Natural killer cell treated with Interleukin-12 subunit alpha and Interleukin-12 subunit beta and Interleukin-15 and Interleukin-18, amount 100 ng/mL, for 72 hours (primary cell): ENCODE results near the gene PAXX. TPM values are rescaled to one million over a fixed set of nuclear protein-coding genes. Genes with fewer than 3 reads are reported as not detected.
A peak's percentile ranks its signal among the peaks of the same experiment; 100 is the strongest.

Source experiments
- ATAC-seq, 2 donors: fragments of 150-1000 bp; cut with Tn5 transposase in 1 of 2; sonication (Bioruptor Pico), chemical (Tn5 transposase) in 1 of 2; 2 replicates each; pipeline ENCODE4 v1.10.0; 2021
- DNase-seq: peaks from one replicate; pipeline ENCODE4 v3.0.0; 2022; ENCODE audit warnings: low spot score
- H3K27ac Mint-ChIP-seq, 2 donors: 1 replicate in 1 of 2; 2 replicates in 1 of 2; pipeline ENCODE4 v1.8.0; 2022; ENCODE audit warnings: mixed read lengths in 2 of 2, mild to moderate bottlenecking in 1 of 2, moderate library complexity in 1 of 2
- H3K27me3 Mint-ChIP-seq, 2 donors: 1 replicate in 1 of 2; 2 replicates in 1 of 2; pipeline ENCODE4 v1.8.0; 2022; ENCODE audit warnings: mixed read lengths in 2 of 2
- H3K36me3 Mint-ChIP-seq: one replicate; pipeline ENCODE4 v1.8.0; 2022; ENCODE audit warnings: mixed read lengths
- H3K4me1 Mint-ChIP-seq, 2 donors: 1 replicate in 1 of 2; 2 replicates in 1 of 2; pipeline ENCODE4 v1.8.0; 2022; ENCODE audit warnings: low read depth in 2 of 2, mixed read lengths in 2 of 2, mild to moderate bottlenecking in 1 of 2
- H3K4me3 Mint-ChIP-seq: one replicate; pipeline ENCODE4 v1.8.0; 2022; ENCODE audit warnings: mixed read lengths
- H3K9me3 Mint-ChIP-seq: 2 replicates; pipeline ENCODE4 v1.8.0; 2022; ENCODE audit warnings: mixed read lengths
- total RNA-seq, 2 donors: library from RNA; stranded (reverse); gene quantifications; one replicate each; pipeline ENCODE4 v1.2.3, GENCODE V29; 2022

PAXX gene
- total RNA-seq, 2 donors from 2014 or later: 64.0 to 118 TPM

DNA sequence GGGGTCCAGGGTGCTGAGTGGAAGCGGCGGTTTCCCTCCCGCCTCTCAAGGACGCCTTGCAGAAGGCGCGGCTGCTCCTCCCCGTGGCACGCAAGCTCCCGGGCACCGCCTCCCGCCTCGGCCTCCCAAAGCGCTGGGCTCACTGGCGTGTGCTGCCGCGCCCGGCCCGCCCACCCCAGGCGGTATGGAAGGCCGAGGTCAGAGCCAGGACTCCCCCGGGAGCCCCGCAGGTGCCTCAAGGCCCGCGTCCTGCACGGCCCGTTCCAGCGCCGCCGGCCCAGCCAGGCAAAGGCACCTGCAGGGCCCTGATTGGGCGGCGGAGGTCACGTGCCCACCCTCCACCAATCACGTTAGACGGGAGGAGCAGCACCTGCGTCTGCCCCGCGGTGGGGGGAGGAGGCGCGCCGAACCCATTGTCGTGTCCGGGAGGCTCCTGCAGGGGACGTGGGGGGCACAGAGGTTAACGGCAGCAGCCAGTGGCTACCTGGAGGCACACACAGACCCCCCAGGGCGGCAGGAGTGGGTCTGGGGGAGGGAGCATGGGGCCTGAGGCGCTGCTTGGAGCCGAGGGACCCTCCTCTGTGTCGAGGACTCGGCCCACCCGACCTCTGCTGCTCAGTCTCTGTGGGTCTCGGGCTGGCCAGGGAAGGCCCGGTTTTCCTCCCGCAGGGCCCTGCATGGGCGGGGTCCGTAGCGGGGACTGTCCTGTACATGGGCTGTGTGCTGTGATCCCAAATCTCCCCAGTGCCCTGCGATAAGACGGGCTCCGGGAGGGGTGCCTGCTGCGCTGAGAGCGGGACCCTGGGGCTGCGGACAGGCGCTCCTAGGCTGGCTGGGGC is 42.2 kb upstream of the PAXX start:
- ATAC-seq (peak; percentile 92 to 94), DNase-seq (peak; percentile 98)
- Mint-ChIP-seq H3K27ac (peak overlapping the region; percentile 60 to 83), H3K36me3 (no peaks in the 10 kb centered on the region), H3K9me3 (no peaks in the 10 kb centered on the region), H3K27me3 (no peaks in the 10 kb centered on the region), H3K4me1 (peaks cover under 1 to 14% of the 10 kb centered on the region in 2 donors), H3K4me3 (peak overlapping the region; percentile 81)

DNA sequence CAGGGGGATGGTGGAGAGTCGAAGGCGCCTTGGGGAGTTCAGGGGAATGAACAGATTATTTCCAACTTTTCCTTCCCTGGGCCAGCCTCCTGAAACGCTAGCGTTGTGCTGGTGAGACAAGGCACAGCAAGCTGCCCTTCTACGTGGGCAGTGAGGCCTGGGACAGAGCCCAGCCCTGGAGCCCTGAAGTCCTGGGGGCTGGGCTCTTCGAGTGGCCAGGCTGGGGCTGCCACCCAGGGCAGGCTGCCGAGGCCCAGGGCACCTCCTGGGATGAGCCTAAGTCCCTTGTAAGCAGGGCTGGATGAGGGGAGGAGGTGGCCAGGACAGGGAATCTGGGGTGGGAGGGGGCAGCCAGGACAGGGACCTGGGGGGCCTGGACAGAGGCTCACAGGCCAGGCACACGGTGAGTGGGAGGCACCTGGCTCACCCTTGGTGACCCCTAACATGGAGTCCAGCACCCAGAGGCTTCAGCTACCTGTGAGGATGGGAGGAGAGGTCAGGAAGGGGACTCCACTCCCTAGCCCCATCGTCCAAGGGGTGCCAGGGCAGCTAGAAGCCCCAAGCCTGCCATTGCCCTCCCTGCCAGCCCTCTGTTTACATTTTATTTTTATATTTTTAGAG is 41.5 kb upstream of the PAXX start:
- Mint-ChIP-seq H3K4me3 (peak overlapping the region; percentile 81), H3K27me3 (no peaks in the 10 kb centered on the region), H3K4me1 (peaks cover 0 to 17% of the 10 kb centered on the region in 2 donors), H3K27ac (peak overlapping the region; percentile 60 to 83), H3K36me3 (no peaks in the 10 kb centered on the region), H3K9me3 (no peaks in the 10 kb centered on the region)
- ATAC-seq (no peak), DNase-seq (no peak)

DNA sequence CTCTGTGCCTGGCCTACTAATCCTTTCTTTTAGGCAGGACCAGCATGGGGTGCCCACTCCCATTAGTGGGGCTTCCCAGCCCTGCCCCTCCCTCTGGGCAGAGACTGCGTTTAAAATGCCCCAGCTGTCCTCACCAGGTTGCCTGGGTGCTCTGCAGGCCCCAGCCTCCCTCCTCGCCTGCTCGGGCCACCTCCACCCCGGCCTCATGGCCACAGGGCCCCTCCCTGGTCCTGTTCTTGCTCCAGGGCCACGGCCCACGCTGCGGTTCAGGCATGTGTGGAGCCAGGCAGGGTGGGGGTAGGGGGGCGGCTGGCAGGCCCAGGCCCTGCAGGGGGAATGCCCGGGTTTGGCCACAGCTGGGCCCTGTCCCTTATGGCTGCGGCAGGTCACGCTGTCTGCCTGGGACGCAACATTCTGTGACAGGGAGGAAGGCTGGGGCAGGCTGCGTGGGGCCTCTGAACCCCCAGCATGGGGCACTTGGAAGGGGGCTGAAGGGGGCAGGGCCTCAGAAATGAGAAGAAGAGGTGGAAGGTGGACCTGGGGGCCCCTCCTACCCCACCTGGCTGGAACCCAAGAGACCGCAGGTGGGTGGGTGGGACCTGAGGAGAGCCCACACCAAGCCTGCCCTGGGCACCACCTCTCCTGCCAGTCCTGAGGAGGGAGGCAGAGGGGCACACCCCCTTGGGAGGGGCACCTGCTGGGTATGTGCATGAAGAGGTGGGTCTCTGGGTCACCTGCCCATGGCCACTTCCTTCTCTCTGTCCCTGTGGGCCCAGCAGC is 40.5 kb upstream of the PAXX start, which contains the start of gene LCN12:
LCN12 (plus strand) TSS at position 733 of the 780 bp plus-strand sequence. CDS start 55 bp downstream, outside the sequence.
- ATAC-seq: no peak
- Mint-ChIP-seq H3K27ac (no peak within 1 kb of the TSS), H3K36me3 (no peaks in the 10 kb centered on the region)

DNA sequence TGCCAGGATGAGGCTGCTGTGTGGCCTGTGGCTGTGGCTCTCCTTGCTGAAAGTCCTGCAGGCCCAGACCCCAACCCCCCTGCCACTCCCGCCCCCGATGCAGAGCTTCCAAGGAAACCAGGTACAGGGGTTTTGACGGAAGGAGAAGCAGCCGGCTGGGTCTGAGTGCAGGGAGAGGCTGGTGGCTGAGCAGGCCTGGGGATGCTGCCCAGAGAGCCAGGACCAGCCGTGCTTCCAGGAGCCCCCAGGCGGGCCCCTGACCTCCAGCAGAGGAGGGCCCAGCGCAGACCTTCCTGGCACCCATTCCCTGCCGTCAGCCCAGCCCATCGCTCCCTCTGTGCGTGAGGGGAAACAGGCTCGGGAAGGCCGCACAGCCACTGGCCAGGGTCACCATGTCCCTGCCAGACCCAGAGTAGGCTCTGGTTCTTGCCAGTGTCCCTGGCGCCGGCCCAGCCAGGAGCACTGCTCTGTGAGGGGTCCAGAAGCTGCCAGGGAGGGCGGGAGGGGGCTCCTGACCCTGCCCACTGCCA is 39.8 kb upstream of the PAXX start:
- peaks cover 10 to 22% of the 10 kb centered on the region in 2 donors for H3K4me1 Mint-ChIP-seq

More for the DNA sequence above, 40.5 kb upstream of the PAXX start, which contains the start of gene LCN12:
- H3K4me1 Mint-ChIP-seq: peaks cover 8 to 23% of the 10 kb centered on the region in 2 donors
- H3K4me3 Mint-ChIP-seq: no peak within 1 kb of the TSS
- peaks cover 3% of the 10 kb centered on the region for H3K9me3 Mint-ChIP-seq
- no peaks in the 10 kb centered on the region for H3K27me3 Mint-ChIP-seq
- DNase-seq: no peak

DNA sequence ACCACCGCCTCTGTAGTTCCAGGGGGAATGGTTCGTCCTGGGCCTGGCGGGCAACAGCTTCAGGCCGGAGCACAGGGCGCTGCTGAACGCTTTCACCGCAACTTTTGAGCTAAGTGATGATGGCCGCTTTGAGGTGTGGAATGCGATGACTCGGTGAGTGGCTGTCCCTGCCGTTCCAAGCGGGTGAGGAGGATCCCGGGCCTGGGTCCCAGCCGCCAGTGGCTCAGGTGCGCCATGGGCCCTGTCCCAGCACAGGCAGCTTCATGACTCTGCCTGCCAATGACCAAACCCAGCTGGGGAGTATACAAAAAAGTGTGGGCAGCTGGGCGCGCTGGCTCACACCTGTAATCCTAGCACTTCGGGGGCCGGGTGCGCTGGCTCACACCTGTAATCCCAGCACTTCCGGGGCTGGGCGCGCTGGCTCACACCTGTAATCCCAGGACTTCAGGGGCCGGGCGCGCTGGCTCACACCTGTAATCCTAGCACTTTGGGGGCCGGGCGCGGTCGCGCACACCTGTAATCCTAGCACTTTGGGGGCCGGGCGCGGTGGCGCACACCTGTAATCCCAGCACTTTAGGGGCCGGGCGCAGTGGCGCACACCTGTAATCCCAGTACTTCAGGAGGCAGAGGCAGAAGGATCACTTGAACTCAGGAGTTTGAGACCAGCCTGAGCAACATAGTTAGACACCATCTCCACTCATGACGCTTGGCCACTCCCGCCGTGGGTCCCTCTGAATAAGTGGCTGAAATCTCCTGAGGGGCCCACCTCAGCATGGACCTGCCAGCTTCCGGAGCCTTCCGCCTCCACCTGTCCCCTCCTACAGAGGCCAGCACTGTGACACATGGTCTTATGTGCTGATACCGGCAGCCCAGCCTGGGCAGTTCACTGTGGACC is 39.1 kb upstream of the PAXX start:
- H3K4me1 Mint-ChIP-seq: peaks cover 10 to 26% of the 10 kb centered on the region in 2 donors
- DNase-seq (no peak), ATAC-seq (no peak)
- H3K4me3 Mint-ChIP-seq: no peak overlapping the region
- H3K9me3 Mint-ChIP-seq: peaks cover 4% of the 10 kb centered on the region
- H3K27me3 Mint-ChIP-seq: no peaks in the 10 kb centered on the region
- H3K36me3 Mint-ChIP-seq: no peaks in the 10 kb centered on the region
- no peak overlapping the region for H3K27ac Mint-ChIP-seq

More for the DNA sequence above, 39.8 kb upstream of the PAXX start:
- ATAC-seq (no peak), DNase-seq (no peak)
- H3K4me3 Mint-ChIP-seq: no peak overlapping the region
- H3K36me3 Mint-ChIP-seq: no peaks in the 10 kb centered on the region
- no peaks in the 10 kb centered on the region for H3K27me3 Mint-ChIP-seq
- no peak overlapping the region for H3K27ac Mint-ChIP-seq
- H3K9me3 Mint-ChIP-seq: peaks cover 4% of the 10 kb centered on the region

DNA sequence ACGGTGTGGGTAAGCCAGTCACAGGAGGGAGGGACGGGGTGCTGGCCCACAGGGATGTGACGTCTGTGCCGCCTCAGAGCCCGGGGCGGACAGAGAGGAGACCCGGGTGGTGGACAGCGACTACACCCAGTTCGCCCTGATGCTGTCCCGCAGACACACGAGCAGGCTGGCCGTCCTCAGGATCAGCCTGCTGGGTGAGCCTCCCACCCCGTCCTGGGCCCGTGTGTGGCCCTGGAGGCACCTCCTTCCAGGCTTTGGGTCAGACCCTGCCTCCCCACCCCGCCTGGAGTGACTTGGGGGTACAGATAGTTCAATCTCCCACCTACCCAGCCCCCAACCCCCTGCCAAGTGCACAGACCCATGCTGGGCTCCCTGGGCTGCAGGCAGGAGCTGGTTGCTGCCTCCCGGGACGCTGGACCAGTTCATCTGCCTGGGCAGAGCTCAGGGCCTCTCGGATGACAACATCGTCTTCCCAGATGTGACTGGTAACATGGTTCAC is 38.4 kb upstream of the PAXX start:
- Mint-ChIP-seq H3K36me3 (no peaks in the 10 kb centered on the region), H3K27me3 (no peaks in the 10 kb centered on the region), H3K27ac (no peak overlapping the region), H3K9me3 (peaks cover 4% of the 10 kb centered on the region), H3K4me3 (no peak overlapping the region), H3K4me1 (peaks cover 10 to 28% of the 10 kb centered on the region in 2 donors)
- ATAC-seq (no peak), DNase-seq (no peak)

DNA sequence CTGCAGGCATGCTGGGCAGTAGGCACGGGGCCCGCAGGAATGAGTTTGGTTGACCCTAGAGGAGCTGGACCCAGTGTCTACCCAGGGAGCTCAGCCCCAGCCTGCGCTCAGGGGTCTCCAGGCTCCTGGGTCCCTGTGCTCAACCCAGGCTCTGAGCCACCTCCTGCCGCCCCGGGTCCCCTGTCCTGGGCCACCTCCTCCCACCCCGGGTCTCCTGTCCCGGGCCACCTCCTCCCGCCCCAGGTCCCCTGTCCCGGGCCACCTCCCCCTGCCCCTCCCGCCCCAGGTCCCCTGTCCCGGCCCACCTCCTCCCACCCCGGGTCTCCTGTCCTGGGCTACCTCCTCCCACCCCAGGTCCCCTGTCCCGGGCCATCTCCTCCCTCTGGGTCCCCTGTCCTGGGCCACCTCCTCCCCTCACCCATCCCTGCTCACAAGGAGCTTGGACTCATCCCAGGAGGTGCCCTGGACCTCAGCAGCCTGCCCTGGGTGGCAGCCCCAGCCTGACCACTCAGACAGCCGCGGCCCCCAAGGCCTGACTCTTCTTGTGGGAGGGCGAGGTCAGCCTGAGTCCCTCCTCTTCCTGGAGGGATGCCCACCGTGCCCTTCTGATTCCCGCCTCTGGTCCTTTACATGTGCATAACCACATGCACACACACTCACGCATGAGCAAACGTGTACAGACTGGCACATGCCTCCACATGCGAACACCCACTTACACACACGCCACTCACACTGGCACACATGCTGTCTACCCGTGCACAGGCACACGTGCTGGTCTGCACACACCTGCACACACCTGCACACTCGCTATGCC is 37.7 kb upstream of the PAXX start:
- H3K4me1 Mint-ChIP-seq: peaks cover 10 to 29% of the 10 kb centered on the region in 2 donors
- DNase-seq: no peak
- no peak for ATAC-seq
- no peaks in the 10 kb centered on the region for H3K27me3 Mint-ChIP-seq
- no peak overlapping the region for H3K4me3 Mint-ChIP-seq
- no peaks in the 10 kb centered on the region for H3K36me3 Mint-ChIP-seq
- H3K9me3 Mint-ChIP-seq: peaks cover 4% of the 10 kb centered on the region
- peak overlapping the region in 1 of 2 donors; percentile 43 for H3K27ac Mint-ChIP-seq

DNA sequence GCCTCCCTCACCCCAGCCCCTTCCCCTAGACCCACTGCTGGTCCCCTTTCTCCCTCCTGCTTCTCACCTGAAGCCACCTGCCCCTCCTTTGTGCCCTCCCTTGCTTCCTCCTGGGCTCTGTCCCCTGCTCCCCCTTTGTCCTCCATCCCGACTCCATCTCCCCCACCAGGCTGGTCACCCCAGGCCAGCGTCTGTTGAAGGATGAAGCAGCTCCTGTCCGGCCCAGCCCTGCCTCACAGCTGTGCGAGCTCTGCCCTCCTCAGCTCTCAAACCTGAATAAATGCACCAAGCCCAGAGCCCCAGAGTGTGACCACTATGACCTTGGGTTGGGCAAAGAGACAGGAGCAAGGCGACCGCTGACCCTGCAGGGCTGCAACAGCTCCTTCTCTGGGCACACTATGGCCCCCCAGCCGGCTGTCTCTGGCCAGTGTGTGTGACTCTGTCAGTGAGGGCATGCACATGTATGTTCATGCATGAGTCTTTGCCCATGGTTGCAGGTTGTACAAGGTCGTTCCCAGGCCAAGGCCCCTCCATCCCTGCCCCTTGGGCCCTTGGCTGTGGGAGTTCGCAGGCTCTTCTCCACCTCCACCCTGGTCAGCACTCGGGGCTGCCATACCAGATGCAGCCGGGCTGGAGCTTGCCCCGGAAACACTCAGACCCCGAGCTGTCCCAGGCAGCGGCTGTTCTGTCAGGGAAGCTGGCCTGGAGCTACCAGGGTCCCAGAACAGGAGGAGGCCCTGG is 36.9 kb upstream of the PAXX start:
- no peak for DNase-seq
- no peaks in the 10 kb centered on the region for H3K36me3 Mint-ChIP-seq
- peaks cover 4% of the 10 kb centered on the region for H3K9me3 Mint-ChIP-seq
- no peak for ATAC-seq
- H3K27ac Mint-ChIP-seq: peak overlapping the region in 1 of 2 donors; percentile 43
- no peaks in the 10 kb centered on the region for H3K27me3 Mint-ChIP-seq
- no peak overlapping the region for H3K4me3 Mint-ChIP-seq
- peaks cover 14 to 31% of the 10 kb centered on the region in 2 donors for H3K4me1 Mint-ChIP-seq

DNA sequence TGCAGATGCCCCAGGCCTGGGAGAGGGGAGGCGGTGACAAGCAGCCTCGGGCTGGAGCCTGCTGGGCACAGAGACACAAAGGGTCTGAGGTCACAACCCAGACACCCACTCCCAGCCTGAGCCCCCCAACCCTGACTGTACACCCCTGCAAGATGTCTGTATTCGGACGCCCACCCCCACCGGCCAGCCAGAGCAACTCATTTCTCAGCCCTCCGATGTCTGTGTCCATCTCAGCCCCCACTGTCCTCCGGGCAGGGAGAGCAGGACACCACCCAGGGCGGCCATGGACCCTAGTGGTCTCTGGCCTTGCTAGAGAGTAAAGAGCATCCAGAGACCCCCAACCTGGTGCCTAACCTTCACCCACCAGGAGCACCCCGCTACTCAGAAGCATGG is 36.3 kb upstream of the PAXX start:
- ATAC-seq (no peak), DNase-seq (no peak)
- H3K9me3 Mint-ChIP-seq: peaks cover 4% of the 10 kb centered on the region
- H3K27me3 Mint-ChIP-seq: no peaks in the 10 kb centered on the region
- H3K36me3 Mint-ChIP-seq: no peaks in the 10 kb centered on the region
- H3K4me3 Mint-ChIP-seq: no peak overlapping the region
- H3K4me1 Mint-ChIP-seq: peaks cover 14 to 35% of the 10 kb centered on the region in 2 donors
- no peak overlapping the region for H3K27ac Mint-ChIP-seq

DNA sequence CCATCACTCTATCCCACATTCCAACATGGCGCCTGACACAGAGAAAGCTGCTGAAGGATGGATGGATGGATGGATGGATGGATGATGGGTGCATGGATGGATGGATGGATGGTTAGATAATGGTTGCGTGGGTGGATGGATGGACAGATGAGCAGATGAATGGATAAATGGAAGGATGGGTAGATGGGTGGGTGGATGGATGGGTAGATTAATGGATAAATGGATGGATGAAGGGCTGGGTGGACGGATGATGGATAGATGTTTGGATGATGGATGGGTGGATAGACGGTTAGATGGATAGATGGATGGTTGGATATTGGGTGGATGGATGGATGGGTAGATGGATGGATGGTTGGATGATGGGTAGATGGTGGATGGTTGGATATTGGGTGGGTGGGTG is 35.6 kb upstream of the PAXX start:
- Mint-ChIP-seq H3K4me1 (peaks cover 14 to 35% of the 10 kb centered on the region in 2 donors), H3K27ac (no peak overlapping the region), H3K9me3 (peaks cover 4% of the 10 kb centered on the region), H3K4me3 (no peak overlapping the region), H3K27me3 (no peaks in the 10 kb centered on the region), H3K36me3 (no peaks in the 10 kb centered on the region)
- ATAC-seq (no peak), DNase-seq (no peak)

DNA sequence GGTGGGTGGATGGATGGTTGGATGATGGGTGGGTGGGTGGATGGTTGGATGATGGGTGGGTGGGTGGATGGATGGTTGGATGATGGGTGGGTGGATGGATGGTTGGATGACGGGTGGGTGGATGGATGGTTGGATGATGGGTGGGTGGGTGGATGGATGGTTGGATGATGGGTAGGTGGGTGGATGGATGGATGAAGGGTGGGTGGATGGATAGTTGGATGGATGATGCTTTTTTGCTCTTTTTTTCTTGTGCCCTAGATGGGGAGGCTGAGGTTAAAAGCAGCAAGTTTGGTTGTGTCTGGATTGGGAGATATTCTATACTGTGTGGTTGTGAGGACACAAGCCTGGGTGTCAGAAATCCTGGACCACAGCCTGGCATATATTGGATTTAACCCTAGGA is 34.8 kb upstream of the PAXX start:
- H3K36me3 Mint-ChIP-seq: no peaks in the 10 kb centered on the region
- H3K9me3 Mint-ChIP-seq: peaks cover 4% of the 10 kb centered on the region
- H3K4me3 Mint-ChIP-seq: no peak overlapping the region
- H3K27ac Mint-ChIP-seq: no peak overlapping the region
- ATAC-seq (no peak), DNase-seq (no peak)
- peaks cover 14 to 39% of the 10 kb centered on the region in 2 donors for H3K4me1 Mint-ChIP-seq
- H3K27me3 Mint-ChIP-seq: no peaks in the 10 kb centered on the region
